T47D (cell line): ENCODE data around the gene METTL18.

Experiments
- DNase-seq, 2 experiments: peaks; one replicate each; pipeline versions ENCODE4 v3.0.0 to v3.0.0-alpha.2; 2011 to 2012; ENCODE audit warnings: low read depth in 1 of 2, low spot score in 1 of 2
- JUND ChIP-seq: IDR thresholded peaks from 2 replicates; pipeline ENCODE4 v1.6.1; 2012; ENCODE audit warnings: low read depth
- in situ Hi-C: cut with HindIII; loops from 2 replicates; pipeline ENCODE4 v1.10.0; 2016; ENCODE audit warnings: low sequenced_read_pairs, low pct_unique_long_range_greater_than_20kb

METTL18 gene

DNA sequence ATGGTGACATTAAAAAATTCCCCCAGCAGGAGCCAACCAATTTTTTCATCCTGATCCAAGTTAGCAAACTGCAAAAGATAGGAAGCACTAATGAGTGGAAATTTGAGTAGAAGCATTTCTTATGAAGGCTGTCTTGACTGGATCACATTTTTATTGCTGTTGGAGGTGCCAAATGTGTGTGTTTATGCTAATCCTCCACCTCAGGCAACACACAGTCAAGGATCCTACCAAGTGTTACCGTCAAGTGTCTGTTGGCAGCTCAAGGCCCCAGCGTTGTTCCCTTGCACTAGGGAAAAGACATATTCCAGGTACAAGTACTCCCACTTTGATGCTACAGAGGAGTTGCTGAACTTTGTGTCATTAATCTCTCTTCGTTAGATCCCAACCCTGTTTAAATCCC, 18.3 kb downstream of the METTL18 start:
- DNase-seq: peak in 1 of 2 experiments; percentile 27
- in situ Hi-C loops: no loop called here
- no peak for TF ChIP-seq JUND

DNA sequence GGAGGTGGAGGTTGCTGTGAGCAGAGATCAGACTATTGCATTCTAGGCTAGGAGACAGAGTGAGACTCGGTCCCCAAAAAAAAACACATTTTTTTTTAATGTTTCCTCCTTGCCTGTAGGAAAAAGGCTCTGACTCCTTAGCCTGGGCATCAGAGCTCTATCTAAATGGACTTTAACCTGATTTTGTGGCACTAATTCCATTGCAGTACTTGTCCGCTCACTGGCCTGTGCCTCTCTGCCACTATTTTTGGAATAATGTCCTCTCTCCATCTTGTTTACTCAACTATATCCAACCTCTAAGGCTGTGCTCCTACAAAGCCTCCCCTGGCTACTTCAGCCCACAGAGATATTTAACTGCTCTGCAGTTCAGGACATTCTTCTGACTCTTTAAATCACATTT, 26.5 kb downstream of the METTL18 start:
- TF ChIP-seq JUND: no peak
- in situ Hi-C loops: no loop called here
- no peak for DNase-seq

DNA sequence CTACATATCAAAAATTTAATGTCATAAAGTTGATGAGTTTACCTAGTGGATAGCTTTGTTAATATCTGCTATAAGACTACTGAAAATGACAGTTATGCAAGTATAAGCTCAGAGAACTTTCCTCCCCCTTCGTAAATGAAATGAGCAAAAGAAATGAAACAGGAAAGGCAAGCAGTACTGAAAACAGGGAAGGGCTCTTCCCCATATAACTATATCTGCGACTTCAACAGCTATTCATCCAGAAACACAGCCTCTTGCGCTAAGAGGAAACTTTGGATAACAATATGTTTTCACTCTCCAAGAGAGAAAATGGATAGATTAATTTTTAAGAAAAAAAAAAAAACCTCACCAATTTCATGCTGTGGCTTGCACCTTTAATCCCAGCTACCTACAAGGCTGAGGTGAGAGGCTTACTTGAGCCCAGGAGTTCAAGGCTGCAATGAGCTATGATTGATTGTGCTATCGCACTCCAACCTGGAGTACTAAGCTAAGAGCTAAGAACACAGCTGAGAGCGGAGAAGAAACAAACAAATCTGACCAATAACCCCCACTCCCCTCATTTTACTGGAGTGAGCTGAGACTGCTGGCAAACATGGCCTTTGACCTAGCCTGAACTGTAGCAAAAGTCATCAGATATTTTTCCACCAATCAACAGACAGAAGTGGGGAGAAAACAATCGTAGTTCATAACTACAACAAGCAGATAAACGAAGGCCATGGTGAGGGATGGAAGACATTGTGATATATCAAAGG, 29.0 kb downstream of the METTL18 start:
- in situ Hi-C loops: no loop called here
- DNase-seq: no peak

DNA sequence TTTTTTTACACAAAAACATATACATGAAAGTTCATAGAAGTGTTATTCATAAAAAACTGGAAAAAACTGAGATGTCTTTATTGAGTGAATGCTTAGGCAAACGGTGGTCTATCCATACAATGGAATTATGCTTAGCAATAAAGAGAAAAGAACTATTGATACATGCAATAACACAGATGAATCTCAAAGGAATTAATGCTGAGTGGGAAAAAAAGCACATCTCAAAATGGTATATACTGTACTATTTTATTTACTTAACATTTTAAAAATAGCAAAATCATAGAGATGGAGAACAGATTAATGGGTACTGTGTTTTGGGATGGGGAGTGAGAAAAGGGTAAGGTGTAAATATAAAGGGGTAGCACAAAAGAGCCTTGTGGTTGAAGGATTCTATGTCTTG, 29.8 kb downstream of the METTL18 start:
- in situ Hi-C loops: no loop called here
- no peak for TF ChIP-seq JUND
- DNase-seq: no peak

More for the DNA sequence above, 29.0 kb downstream of the METTL18 start:
- TF ChIP-seq JUND: no peak

DNA sequence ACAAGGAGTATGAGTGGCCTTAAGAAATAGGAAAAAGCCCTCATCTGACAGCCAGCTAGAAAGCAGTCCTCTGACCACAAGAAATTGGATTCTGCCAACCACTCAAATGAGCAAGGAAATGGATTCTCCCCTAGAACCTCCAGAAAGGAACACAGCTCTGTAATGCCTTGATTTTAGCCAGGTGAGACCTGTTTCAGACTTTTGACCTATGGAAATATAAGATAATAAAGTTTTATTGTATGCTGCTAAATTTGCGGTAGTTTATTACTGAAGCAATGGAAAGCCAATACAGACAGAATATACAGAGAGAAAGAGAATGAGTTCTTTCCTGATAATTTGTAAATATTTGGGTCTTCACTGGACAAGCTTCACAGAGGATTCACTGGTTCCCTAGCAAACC, 32.0 kb downstream of the METTL18 start:
- in situ Hi-C loops: no loop called here
- TF ChIP-seq JUND: no peak
- DNase-seq: no peak

DNA sequence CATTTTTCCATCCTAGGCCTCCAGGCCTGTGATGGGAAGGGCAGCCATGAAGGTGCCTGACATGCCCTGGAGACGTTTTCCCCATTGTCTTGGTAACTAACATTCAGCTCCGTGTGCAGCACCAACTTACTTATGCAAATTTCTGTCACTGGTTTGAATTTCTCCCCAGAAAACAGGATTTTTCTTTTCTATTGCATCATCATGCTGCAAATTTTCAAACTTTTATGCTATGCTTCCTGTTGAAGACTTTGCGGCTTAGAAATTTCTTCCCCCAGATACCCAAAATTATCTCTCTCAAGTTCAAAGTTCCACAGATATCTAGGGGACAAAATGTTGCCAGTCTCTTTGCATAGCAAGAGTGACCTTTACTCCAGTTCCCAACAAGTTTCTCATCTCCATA, 35.7 kb downstream of the METTL18 start:
- TF ChIP-seq JUND: no peak
- no peak for DNase-seq
- in situ Hi-C loops: no loop called here

DNA sequence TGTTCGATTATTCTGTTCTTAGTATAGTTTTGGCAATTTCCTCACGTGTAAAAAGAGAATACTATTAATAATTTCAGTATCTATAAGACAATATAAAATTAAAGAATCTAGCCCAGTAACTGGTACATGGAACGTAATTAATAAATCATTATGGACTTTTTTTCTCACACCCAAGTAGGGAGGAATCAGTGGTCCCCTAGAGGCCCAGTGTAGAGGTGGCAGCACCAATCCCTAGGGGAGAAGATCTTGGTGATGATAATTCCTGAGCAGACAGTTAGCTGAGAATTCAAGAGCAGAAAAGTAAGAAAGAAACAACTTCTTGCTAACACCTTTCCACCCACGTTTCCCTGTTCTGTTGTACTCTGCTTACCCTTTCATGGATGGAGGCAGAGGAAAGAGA, 41.2 kb downstream of the METTL18 start:
- no peak for TF ChIP-seq JUND
- in situ Hi-C loops: no loop called here
- no peak for DNase-seq

DNA sequence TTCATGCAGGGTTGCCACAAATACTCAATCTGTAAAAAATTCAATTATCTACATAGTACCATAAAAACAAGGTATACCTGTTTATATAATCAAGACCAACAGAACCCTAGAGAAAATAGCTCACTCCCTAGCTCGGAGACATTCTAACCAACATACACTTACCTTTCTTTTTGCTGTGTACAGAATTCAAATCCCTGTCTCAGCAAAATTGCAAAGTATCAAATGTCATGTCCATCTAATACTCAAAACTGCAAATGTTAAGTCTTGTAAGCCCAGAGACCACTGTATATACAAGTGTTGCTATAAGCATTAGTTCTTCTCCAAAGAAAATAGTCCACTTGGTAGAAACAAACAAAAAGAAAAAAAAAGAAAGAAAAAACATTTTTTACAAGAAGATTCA, 44.7 kb downstream of the METTL18 start:
- DNase-seq: no peak
- in situ Hi-C loops: no loop called here
- no peak for TF ChIP-seq JUND

DNA sequence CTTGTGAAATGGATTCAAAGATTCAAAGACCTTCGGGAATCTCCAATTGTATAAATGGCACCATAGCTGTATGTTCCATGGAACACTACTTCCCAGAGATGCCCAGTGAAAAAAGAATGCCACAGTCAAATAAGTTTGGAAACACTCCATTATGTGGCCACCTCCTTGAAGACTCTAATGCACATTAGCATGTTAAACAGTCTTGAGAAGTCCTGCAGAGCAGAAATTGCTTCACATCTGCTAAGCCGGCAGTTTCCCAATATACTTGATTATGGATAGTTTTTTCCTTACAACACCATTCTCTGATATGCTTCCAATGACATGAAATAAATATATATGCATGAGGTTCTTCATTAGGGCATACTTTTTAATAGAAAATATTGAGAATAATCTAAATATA, 48.2 kb downstream of the METTL18 start:
- DNase-seq: no peak
- in situ Hi-C loops: no loop called here
- no peak for TF ChIP-seq JUND

DNA sequence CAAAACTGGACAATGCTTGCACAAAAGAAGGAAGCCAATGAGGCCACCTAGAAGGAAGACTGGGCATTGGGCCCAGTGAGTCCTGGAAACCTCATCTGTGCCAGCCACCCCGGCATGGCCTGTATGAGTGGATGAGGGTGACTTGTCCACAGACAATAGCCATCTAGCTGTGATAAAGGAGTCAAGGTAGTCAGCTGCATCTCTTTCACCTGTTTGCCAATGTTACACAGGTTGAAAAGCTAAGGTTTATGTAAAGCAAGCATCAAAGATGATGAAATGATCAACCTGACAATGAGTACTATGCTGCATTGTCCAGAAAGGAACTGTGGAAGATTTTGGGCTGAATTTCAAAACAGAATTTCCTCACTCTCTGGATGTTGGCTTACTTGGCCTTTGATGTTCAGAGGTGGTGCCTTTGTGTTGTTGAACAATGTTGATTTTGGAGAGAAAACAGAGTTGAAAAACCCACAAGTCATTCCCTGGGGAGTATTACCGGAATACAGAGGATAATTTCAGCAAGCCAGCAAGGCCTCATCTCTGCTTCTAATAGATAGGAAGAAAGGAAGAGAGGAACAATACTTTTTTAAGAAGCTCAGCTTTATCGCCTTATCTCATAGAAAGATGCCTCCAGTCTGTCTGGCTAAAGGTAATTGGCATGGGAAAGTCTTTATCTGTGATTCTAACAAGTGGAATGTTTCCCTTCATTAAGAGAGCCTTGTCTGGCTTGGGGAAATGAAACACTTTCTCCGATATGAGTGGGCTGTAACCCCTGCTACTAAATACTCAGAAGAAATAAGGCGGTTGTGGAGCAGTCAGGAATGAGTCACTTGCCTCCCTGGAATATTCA, 49.5 kb downstream of the METTL18 start:
- in situ Hi-C loops: no loop called here
- TF ChIP-seq JUND: no peak
- no peak for DNase-seq
